HG03521 (cell line): ENCODE measurements around the gene ZNF764.

ENCODE experiments used
- ATAC-seq: cut with Tn5 transposase; IDR thresholded peaks from one replicate; pipeline ENCODE4 v1.9.1; 2021; ENCODE audit warnings: mild to moderate bottlenecking, moderate library complexity; ENCODE audit not compliant: unreplicated experiment

ZNF764 gene

GRCh38 chr16:30570636-30571444 is 12.7 kb upstream of the ZNF764 start:
- no peak for ATAC-seq

GRCh38 chr16:30569746-30570635 is 11.8 kb upstream of the ZNF764 start:
- no peak for ATAC-seq

DNA sequence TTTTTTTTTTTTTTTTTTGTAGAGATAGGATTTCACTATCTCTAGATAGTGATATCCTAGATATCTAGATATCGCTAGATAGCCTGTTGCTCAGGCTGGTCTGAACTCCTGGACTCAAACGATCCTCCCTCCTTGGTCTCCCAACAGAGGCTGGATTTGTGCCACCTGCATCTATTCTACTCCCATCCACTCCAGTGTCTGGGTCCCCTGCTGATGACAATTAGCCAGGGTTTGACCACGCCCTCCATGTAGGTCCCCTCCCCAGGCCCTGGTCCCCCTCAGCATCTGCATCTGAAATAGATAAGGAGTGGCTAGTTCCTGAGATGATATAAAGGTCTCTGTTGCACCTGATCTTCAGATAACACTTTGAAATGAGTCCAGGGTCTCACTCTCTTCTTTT is 11.1 kb upstream of the ZNF764 start:
- ATAC-seq, result no peak

GRCh38 chr16:30567991-30568638 is 9.9 kb upstream of the ZNF764 start:
- ATAC-seq, result no peak

DNA sequence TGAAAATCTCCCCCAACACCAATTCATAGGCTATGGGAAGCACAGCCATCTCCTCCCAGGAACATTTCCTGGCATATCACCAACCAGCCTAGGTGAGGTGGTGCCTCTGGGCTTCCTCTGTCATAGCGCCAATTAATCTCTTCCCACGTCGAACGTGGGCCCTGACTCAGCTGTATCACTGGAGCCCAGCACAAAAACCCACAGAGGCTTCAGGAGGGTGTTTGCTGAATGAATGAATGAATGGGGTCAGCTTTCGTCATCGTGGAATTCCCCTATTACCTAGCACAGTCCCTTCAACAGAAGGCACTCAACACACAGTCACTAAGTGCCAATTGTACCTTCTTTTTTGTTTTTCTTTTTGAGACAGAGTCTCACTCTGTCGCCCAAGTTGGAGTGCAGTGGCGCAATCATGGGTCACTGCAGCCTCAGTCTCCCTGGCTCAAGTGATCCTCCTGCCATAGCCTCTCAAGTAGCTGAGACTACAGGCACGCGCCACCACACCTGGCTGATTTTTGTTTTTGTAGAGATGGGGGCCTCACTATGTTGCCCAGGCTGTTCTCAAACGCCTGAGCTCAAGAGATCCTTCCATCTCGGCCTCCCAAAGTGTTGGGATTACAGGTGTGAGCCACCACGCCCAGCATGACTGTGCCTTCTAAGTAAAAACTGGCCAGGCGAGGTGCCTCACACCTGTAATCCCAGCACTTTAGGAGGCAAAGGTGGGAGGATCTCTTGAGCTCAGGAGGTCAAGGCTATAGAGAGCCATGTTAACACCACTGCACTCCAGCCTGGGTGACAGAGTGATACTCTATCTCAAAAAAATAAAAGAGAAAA is 9.2 kb upstream of the ZNF764 start:
- no peak for ATAC-seq

DNA sequence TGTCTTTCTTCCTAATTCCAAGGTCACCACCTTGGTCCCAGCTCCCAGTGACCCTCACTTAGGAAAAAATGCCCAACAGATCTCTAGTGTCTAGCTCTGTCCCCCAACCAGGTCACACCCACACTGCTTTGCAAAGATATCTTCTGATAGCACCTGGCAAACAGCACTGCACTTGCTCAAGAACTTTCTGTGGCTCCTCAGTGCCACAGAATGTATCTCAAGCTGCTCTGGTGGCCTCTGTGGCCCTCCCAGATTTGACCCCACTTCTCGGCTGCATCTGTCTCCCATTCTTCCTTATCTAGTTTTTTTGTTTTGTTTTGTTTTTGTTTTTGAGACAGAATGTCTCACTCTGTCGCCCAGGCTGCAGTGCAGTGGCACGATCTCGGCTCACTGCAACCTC is 8.4 kb upstream of the ZNF764 start:
- no peak for ATAC-seq

- no peak for ATAC-seq
Observed at GRCh38 chr16:30565984-30566383, 7.8 kb upstream of the ZNF764 start.

DNA sequence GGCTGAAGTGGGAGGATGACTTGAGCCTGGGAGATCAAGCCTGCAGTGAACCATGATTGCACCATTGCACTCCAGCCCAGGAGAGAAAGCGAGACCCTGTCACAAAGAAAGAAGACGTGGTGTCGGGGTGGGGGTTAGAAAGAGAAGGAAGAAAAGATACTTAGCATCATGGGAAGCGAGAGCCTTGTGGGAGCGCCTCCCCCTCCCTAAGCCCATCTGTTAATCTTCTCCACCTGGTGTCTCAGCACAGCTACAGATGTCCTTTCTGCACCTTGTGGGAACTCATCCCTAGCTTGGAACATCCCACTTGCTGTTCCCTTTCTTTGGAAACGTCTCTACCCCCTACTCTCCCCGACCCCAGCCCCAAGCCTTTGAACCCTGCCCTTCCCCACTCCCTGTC is 7.4 kb upstream of the ZNF764 start:
- ATAC-seq, result no peak

DNA sequence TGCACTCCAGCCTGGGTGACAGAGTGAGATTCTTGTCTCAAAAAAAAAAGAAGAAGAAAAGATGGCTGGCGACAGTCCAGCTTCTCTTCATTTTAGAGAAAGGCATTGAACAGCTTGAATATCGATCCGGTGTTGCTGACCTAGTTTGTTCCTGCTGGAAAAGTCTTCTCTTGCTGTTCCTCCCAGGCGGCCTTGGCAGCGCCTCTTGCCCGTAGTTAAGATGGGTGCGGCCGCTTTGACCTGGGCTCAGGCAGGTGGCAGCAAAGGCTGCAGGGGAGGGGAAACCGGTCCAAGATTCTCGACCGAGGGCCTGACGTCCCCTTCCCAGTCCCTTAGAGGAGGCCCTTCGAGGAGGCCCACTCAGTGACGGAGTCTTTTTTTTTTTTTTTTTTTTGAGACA is 3.8 kb upstream of the ZNF764 start:
- no peak for ATAC-seq

- ATAC-seq, result no peak
Observed at GRCh38 chr16:30561089-30561816, 3.1 kb upstream of the ZNF764 start.

GRCh38 chr16:30559690-30560089 is 1.5 kb upstream of the ZNF764 start:
- ATAC-seq, result no peak

DNA sequence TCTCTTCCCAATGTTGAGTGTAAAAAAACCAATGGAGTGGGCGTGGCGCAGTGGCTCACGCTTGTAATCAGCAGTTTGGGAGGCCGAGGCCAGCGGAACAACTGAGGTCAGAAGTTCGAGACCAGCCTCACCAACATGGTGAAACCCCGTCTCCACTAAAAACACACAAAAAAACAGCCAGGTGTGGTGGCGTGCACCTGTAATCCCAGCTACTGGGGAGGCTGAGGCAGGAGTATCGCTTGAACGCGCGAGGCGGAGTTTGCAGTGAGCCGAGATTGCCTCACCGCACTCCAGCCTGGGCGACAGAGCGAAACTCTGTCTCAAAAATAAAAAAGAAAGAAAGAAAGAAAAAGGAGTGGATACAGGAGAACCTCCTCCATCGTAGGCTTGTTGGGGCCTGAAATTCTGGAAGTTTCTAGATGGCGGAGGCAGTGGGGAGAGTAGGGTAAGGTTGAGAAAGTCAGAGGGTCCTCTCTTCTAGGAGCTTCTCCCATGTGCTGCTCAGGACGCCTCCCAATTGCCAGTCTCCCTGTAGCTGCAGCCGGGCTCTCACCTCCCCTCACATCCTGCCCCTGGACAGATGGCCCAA is 709 bp upstream of the ZNF764 start:
- no peak for ATAC-seq

DNA sequence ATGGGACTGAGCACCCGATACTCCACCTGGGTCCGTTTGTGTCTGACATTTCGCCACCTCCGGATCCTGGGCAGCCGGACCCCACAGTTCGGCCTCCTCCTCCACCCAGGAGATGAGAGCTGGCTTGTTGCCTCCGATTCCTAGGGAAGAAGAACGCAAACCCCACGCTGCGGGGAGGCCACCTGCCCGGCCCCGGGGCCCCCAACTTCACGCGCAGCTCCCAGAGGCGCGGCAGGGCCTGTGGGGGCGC is 542 bp downstream of the ZNF764 start:
- ATAC-seq, result peak; percentile 11

GRCh38 chr16:30556125-30556473 is 2.1 kb downstream of the ZNF764 start:
- no peak for ATAC-seq

DNA sequence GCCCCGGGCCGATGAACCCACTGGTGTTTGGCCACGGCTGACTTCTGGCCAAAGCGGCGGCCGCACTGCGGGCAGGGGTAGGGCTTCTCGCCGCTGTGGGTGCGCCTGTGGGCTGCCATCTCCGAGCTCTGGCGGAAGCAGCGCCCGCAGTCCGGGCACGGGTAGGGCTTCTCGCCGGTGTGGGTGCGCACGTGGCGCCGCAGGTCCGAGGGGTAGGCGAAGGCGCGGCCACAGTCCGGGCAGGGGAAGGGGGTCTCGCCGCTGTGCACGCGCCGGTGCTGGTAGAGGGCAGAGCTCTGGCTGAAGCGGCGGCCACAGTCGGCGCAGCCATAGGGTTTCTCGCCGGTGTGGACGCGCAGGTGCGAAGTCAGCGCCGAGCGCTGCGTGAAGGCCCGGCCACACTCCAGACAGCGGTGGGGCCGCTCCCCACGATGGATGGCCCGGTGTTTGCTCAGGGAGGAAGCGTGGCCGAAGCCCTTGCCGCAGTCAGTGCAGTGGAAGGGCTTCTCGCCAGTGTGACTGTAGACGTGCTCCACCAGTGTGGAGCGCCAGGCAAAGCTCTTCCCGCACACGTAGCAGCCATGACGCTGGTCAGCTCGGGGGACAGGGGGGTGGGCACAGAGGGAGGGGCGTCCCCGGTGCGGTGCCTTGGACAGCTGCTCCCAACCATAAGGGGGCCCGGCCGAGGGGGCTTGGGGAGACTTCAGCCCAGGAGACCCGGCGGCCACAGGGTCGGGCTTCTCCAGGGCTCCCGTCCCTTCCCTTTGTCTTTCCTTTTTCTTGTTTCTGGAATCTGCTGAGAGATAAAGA is 2.7 kb downstream of the ZNF764 start:
- ATAC-seq, result no peak

- no peak for ATAC-seq
Observed at GRCh38 chr16:30554557-30555314, 3.4 kb downstream of the ZNF764 start.

DNA sequence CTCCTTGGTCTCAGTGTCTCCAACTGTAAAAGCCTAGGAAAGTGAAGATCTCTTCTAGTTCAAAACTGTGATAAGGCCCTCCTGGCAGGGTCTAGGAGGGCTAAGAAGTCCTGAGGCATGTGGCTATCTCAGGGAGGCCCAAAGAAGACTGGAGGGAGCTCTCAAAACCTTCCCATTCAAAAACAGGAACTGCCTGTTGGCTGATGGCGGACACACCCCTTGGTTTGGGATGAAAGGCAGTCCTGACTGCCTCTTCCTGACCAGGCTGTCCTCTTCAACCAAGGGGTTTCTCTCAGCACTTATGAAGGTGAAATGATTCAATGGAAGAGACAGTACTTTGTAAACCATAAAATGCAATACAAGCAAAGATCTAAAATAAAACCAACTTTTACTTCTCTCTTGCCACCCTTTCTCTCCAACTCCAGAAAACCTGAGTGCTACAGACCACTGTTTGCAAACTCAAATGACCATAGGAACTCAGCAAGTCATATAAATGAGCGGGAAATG is 4.7 kb downstream of the ZNF764 start:
- no peak for ATAC-seq

DNA sequence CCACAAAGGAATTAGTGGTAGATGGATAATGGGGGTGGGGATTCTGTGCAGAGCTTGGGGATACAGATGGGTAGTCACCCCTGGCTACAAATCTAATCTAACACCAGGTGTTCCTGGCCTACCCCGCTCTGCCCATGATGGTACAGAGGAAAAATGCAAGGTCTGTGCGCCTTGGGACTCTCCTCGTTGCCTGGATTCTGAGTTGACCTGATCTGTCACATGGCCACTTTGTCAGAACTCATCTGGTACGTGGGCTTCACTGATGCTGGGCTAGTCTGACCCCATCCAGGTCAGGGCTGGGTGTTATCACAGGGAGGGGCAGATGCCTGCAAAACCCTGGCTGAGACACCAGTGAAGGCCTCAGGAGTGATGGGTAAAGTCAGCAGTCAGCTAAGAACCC is 5.2 kb downstream of the ZNF764 start:
- ATAC-seq, result no peak
